GM21526 (cell line): ENCODE measurements around the gene LILRA5.
"Not testable (repeated sequence)": the region's sequence is repeated elsewhere in the genome, so short reads cannot be mapped to it uniquely, and the experiment has no call there.

ENCODE experiments used
- ATAC-seq: cut with Tn5 transposase; IDR thresholded peaks from one replicate; pipeline ENCODE4 v1.9.1; 2021; ENCODE audit warnings: moderate library complexity; ENCODE audit not compliant: unreplicated experiment, low FRiP score

Gene LILRA5

DNA sequence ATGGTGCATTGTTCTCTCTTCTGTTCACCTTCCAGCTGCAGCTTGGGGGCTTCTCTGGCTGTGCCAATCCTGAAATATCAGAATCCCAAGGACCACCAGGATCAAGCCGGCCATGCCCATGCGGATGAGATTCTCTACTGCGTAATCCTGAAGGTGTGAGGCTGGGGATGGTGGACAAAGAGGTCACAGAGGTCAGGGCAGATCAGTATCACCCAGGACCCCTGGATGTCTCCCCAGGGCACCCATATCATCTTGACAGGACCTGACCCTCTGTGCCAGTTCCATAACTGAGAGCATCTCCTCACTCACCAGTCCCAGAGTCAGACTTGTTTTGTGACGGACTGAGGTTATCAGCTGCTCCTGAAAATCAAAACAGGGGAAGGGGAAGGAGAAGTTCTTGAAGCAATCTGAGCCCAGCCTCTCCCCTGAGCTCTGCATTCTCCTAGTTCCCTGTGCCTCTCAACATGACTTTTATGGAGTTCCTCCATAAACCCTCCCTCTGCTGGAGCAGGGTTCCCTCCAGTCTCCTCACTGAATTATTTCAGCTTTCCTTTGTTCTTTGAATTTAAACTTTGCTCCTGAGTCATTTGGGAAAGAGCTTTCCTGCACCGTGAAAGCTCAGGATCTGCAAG, 5.5 kb downstream of the LILRA5 start:
- ATAC-seq = no peak

DNA sequence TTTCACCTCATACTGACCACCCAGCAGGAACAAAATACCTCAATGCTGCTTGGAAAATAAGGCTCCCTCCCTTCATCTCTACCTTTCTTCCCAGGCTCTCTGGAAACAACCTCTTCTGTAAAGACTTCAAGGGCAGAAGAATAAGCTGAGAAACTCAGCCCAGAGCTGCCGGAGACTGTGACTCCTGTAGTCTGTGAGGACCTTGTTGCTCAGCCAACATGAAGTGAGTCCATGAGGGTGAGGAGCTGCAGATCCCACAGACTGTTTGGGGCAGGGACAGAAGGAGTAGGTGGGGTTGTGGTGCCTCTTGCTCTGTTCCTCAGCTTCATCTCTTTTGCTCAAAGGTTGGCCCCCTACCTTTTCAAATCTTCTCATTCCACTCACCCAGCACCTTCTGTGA, 7.8 kb downstream of the LILRA5 start:
- no peak for ATAC-seq

DNA sequence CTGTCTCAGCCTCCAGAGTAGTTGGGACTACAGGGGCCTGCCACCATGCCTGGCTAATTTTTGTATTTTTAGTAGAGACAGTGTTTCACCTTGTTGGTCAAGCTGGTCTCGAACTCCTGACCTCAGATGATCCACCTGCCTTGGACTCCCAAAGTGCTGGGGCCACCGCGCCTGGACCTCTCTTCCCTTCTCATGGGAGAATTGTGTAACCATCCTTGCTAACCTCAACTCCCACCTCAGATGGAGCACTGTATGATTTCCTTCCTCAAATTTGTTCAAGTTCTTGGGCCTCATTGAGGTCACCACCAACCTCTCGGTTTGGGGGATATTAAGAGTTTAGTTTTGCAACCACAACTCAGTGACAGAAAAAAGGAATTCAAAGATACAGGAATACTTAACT, 10.7 kb downstream of the LILRA5 start:
- no peak for ATAC-seq

DNA sequence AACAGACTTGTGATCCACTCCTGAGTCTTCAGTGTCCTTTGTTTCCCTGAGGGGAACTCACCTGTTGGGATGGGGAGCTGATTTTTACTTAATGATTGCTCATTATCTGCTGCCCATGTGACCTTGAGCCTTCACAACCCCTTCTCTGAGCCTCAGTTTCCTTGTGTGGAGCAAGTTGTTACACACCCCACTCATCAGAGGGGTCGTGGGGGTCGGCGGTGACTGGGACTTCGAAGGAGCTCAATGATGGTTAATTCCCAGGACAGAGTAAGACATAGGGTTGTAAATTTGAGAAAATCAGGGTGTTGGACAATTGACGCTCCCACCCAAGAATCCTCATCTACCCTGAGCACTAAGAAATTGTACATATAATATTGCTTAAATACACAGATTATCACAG, 13.5 kb downstream of the LILRA5 start:
- no peak for ATAC-seq

DNA sequence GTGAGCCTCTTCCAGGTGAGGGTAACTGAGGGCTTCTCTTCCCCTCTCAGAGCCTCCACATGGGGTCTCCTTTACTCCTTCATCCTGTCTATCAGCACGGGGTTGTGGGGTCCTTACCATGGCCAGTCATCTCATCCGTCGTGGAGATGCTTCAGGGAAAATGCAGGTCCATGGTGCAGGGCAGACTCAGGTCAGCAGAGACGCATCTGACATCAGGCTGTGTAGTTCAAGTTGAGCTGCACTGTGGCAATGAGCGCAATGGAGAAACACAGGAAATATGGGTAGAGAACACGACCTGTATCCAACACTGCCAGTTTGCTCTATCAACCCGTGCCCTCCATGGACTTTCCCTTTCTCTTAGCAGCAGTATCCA, 13.9 kb downstream of the LILRA5 start:
- no peak for ATAC-seq

DNA sequence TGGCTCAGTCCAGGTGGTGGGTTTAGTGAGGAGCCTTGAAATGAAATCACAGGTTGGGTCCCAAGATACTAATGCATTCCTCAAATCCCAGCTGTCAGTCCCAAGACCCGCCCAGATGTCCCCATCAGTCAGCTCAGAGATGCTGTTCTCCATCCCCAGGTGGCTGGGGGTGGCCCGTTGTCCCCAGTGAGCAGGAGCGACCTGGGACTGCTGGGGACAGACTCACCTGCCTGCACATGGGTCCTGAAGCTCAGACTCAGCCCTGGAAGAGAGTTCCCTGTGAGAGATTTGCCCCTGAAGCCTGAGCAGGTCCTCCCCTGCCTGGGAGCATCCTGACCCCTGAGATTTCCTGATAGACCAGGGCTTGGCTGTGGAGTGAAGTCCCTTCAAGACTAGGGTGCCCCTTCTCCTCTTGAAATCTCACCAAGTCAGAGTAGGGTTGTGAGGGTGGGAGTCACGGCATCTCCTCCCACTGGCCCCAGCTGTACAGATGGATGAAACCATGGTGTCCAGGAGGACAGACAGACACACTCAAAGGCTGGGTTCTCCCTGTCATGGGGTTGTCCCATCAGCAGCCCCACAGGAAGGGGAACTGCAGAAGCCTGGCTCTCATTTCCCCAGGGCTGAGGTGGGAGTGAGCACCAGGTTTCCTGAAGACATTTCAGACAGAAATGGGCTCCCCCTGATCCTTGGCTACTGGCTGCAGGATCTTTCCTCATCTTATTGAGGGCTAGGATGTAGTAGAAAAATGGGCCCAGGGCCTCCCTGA, 14.4 kb downstream of the LILRA5 start:
- no peak for ATAC-seq

DNA sequence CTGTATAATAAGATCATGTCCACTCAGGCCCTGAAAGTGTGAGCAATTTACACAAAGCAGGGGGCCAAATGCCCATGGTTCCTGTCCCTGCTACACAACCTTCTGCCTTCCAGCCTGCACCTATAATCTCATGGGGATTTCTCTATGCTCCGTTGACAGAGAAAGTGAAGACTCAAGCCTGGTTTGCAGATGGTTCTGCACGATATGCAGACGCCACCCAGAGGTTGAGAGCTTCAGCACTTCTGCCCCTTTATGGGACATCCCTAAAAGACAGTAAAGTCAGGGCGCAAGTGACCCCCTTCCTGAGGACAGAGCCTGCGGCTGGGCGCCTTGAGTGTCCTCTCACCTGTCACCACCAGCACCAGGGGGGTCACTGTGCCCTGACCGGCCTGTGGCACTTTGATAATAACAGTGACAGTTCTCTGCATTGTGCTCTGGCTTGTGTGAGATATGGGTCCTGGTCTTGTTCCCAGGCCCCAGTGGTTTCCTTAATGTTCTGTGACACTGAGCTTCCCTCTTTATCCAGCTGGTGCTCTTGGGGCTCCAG, 15.1 kb downstream of the LILRA5 start:
- ATAC-seq = no peak

DNA sequence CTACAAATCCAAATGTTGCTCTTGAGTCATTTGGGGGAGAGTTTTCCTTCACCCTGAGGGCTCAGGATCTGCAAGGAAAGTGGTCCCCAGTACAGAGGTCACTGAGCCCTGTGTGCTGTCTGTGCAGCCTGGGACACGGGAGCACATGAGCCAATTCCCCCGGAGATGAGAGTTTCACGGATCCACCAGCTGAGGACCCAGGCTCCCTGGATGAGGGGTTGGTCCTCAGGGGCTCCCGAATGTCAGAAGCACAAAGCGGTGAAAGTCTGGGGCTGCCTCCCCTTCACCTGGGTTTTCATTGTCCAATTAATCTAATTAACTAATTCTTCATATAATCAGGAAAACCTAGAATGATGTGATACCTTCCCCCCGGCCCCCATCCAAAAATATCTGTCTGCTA, 18.4 kb downstream of the LILRA5 start:
- no peak for ATAC-seq

DNA sequence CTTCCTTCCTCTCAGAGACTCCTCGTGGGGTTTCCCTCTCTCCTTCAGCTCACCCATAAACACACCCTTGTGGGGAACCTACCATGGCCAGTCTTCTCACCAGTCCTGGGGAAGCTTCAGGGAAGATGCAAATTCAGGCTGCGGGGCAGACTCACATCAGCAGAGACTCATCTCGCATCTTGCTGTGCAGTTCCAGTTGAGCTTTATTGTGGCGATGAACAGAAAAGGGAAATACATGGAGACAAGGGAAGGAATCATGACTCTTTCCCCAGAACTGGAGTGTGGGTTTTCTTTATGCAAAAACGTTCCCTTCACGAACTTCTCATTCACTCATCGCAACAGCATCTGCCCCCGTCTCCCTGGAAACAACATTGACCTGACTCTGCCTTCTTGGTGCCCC, 23.8 kb downstream of the LILRA5 start:
- ATAC-seq = not testable (repeated sequence)

DNA sequence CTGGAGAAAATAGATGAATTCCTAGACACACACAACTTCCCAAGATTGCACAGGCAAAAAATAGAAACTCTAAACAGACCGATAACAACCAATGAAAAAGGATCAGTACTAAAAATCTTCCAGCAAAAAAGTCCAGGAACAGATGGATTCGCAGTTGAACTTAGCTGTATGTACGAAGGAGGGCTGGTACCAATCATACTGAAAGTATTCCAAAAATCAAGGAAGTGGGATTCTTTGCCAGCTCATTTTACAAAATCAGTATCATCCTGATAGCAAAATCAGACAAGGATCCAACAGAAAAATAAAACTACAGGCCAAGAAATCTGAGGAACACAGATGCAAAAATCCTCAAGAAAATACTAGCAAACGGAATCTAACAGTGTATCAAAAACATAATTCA, 25.5 kb downstream of the LILRA5 start:
- no peak for ATAC-seq

DNA sequence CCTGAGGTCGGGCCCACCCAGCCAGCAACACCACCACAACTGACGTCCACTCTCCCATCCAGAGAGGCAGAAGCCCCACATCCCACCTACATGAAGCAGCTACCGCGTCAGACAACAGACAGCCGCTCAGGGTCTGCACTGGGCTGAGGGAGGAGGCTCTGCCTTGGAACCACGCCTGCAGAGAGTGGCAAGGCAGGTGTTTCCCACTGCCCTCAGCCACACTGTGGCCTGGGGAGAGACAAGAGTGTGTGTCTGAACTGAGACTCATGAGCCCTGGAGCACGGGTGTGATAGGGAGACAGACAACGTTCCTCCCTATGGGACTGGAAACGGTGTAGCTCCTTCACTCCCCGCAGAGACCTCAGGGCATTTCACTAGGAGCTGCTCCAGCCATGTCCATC, 26.7 kb downstream of the LILRA5 start:
- ATAC-seq = not testable (repeated sequence)

DNA sequence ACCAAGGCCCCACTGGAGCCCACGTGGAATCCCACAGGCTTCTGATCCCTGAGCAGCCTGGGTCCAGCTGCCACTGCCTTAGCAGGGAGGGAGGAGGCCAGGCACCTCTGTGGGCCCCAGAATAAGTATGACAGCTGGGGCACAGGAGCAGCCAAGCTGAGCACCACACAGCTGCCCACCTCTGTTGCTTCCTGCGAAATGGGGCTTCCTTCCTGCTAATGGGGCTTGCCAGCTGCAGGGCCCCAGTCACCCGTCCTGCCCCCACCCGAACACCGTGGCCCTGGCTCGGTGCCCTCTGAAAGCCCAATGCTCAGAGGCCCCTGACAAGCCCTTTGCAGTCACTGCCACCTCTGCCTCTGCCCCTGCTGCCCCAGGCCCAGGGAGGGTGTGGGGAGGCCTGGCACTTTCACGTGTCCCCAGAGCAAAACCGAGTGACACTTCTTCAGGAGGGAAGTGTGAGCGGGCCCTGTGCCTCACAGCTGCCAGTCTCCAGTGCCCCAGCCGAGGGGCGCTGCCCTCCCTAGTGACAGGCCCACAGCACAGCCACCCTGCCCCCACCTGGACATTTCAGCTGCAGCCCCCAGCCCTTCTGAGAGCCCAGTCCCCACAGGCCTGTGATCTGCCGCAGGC, 27.4 kb downstream of the LILRA5 start:
- ATAC-seq = not testable (repeated sequence)

DNA sequence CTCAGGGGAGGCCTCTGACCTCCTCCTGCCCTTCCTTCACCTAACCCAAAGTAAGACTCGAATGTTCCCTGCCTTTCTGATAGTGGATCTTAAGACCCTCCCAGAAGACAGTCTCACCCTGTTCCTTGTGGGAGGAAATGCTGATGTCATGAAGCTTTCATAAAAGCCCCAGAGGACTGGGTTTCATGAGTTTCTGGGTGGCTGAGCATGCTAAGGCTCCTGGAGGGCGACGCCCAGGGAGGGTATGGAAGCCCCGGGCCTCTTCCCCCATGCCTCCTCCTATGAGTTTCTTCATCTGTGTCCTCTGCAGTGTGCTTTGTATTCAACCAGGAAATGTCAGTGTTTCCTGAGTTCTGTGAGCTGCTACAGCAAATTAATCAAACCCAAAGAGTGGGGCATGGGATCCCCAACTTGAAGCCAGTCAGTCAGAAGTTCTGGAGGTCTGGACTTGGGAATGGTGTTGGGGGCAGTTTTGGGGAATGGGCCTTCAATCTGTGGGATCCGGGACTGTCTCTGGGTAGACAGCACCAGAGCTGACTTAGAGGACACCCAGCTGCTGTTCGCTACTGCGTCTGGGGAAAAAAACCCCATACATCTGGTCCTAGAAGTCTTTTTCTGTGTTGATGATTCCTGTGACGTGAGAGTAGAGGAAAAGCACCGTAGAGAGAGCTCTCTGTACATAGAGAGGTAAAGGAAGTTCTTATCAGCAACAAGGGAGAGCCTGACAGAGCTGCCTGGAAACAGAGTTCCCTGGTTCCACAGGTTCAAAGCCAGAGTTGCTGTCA, 30.1 kb downstream of the LILRA5 start:
- ATAC-seq = no peak

DNA sequence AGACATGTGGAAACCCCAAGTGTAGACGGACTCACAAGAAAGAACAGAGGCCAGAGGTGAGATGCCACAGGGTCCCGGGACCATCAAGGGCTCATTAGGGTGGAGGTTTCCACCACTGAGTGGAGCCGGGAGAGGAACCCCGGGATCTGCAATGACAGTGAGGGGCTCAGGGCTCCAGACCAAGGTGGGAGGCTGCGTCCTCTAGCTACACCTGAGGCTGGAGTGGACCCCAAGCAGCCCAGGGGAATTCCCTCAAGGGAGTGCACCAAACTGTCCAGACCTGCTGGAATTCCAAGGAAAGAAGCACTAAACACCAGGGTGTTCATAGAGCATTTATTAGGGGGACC, 31.3 kb downstream of the LILRA5 start:
- not testable (repeated sequence) for ATAC-seq

DNA sequence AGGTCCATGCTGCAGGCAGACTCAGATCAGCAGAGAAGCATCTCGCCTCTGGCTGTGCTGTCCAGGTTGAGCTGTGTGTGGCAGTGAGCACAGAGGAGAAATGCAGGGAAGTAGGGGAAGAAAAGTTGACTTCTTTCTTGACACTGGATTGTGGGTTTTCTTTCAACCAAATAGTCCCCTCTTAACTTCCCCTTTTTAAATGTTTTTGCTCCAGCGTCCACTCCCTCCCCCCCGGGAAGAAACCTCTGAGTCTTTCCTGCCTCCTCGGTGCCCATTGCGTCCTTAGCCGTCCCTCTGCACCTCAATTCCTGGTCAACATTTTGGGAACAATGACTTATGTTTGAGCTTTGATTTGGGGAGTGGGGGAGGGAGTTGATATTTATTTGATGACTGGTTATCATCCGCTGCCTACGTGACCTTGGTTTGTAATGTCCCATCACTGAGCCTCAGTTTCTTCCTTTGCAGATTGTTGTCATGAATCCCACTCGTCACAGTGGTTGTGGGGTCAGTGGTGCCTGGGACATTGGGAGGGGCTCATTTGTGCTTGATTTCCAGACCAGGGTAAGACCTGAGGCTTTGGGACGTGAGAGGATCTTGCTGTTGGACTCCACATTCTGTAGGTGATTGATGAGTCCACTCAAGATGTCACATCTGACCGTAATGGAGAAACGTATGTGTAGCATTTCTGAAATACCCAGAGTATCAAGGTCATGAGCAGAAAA, 31.8 kb downstream of the LILRA5 start, which contains the start of gene LILRB2:
Gene LILRB2 (minus strand): TSS at position 104 of the 722 bp plus-strand sequence. CDS start 614 bp downstream, outside the sequence.
- no peak for ATAC-seq

DNA sequence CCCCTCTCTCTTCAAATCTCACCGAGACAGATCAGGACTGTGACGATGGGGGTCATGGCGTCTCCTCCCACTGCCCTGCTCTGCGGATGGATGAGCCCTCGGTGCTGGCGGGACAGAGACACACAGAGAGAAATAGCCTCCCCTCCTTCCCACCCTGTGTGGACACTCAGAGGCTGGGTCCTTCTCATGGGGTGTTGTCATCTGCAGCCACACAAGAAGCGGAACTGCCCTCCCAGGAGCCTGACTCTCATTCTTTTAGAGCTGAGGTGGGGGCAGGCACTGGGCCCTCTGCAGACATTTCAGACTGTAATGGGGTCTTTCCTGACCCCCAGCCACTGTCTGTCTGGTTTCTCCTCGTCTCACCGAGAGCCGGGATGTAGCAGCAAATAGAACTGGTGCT, 32.5 kb downstream of the LILRA5 start:
- ATAC-seq = not testable (repeated sequence)

DNA sequence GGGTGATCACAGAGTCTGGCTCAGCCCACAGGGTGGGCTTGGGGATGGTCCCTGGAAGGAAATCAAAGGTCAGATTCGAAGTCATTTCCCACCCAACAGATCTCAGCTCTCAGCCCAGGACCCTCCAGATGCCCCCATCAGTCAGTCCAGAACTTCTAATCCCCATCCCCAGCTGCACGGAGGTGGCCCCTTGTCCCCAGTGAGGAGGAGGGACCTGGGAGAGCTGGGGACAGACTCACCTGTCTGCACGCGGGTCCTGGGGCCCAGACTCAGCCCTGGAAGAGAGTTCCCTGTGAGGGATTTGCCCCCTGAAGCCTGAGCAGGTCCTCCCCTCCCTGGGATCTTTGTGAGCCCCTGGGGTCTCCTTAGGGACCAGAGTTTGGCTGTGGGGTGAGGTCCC, 32.9 kb downstream of the LILRA5 start:
- ATAC-seq = not testable (repeated sequence)

DNA sequence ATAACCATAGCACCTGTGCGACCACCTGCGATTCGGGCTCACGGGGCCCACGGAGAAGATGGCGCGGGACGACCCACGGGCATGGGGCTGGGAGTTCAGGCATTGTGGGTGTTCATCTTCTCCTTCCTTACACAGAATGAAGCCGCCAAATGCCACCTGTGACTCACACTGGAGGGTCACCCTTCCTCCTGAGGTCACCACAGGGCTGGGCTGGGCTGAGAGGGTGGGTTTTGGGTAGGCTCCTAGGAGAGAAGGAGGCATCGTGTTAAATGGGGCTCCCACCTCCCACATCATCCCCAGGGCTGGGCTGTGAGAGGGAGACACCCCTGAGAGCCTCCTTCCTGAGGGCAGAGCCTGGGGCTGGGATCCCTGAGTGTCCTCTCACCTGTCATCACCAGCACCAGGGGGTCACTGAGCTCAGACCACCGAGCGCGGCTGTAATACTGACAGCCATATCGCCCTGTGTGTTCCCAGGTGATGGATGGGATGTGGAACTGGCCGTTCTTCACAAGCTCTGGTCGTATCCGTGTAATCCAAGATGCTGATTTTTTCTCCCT, 33.5 kb downstream of the LILRA5 start:
- ATAC-seq = no peak

DNA sequence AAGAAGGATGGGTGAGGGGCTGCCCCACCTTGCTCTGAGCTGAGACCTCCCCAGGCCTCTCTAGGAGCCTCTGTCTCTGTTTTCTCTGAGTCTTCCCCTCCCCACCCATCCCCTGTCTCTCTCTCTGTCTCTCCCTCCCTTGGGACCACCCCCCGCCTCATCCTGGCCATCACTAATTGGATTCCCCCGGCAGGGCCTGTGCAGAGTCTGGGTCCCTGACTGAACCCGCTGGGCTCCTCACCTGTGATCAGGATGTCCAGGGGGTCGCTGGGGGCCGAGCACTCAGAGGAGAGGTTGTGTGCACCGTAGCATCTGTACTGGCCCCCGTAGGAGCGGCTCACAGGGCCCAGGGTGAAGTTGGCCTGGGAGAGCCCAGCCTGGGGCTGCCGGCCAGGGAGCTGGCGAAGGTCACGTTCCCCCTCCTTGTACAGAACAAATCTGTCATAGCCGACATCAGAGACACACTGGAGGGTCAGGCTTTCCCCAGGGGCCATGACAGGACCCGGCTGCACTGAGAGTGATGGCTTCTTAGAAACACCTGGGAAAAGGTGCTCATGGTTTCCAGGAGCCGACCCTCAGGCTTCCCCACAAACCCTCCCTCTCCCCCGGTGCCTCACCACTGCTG, 34.3 kb downstream of the LILRA5 start:
- ATAC-seq = not testable (repeated sequence)
